Endothelial cell of umbilical vein (primary cell): ENCODE data around the gene KCTD6. TPM values are rescaled to one million over a fixed set of nuclear protein-coding genes. Genes with fewer than 3 reads are reported as not detected.

Experiments used
- BruUV-seq: library from RNA; stranded (reverse); fragments of 400-500 nt; replicated peaks from 2 replicates; lab custom pipeline; 2021; lab: Mats Ljungman, UMichigan
- CTCF ChIA-PET: fragments of 300-600, 350-600 bp; sonication (Branson Sonifier 250); formaldehyde crosslinking; loops from one replicate; lab custom pipeline; 2021; ENCODE audit warnings: antibody characterized with exemption, inconsistent platforms; lab: Charles Lee
- POLR2A ChIA-PET: fragments of 300-600, 350-600 bp; sonication (Branson Sonifier 250); formaldehyde crosslinking; loops from one replicate; lab custom pipeline; 2021; ENCODE audit warnings: antibody characterized with exemption, inconsistent platforms; lab: Charles Lee
- DNase-seq: peaks from one replicate; pipeline ENCODE4 v3.0.0-alpha.2; 2011; ENCODE audit warnings: low read depth, low spot score
- FAIRE-seq: peaks from 2 replicates; lab custom pipeline; 2011; peaks lifted over from hg19 to GRCh38; lab: Jason Lieb, UNC
- H2AFZ ChIP-seq: 2 replicates; pipeline ENCODE4 v1.6.0; 2012; ENCODE audit warnings: low read depth, low read length, control low read depth, inconsistent platforms
- H3K27ac ChIP-seq: 2 replicates; pipeline ENCODE4 v1.5.1; 2011; ENCODE audit warnings: low read depth, mild to moderate bottlenecking, control low read depth, low read length, moderate library complexity; ENCODE audit not compliant: insufficient read depth
- H3K27me3 ChIP-seq, 2 experiments: 2 replicates each; pipeline versions ENCODE4 v1.6.0 to v1.6.1; 2011; ENCODE audit warnings: low read length in 2 of 2, mixed read lengths in 1 of 2; ENCODE audit not compliant: control insufficient read depth in 2 of 2, insufficient read depth in 2 of 2
- H3K36me3 ChIP-seq, 2 experiments: 2 replicates in 1 of 2; 3 replicates in 1 of 2; pipeline ENCODE4 v1.5.1; 2011; ENCODE audit warnings: low read length in 2 of 2, mild to moderate bottlenecking in 1 of 2, moderate library complexity in 1 of 2; ENCODE audit not compliant: control insufficient read depth in 2 of 2, insufficient read depth in 2 of 2; ENCODE audit errors: extremely low read depth in 1 of 2
- H3K4me1 ChIP-seq: 3 replicates; pipeline ENCODE4 v1.5.1; 2011; ENCODE audit warnings: mild to moderate bottlenecking, low read length; ENCODE audit not compliant: control insufficient read depth, insufficient read depth; ENCODE audit errors: extremely low read depth
- H3K4me2 ChIP-seq: 2 replicates; pipeline ENCODE4 v1.6.1; 2011; ENCODE audit warnings: low read length, control low read depth, mixed read lengths; ENCODE audit not compliant: insufficient read depth
- H3K4me3 ChIP-seq, 3 experiments: fragments of 200-600 bp in 1 of 3; sonication (generic), shearing (Covaris generic) in 1 of 3; replicated peaks in 1 of 3; 2 replicates each; pipeline ENCODE4 v1.5.1; 2011 to 2016; ENCODE audit warnings: control low read depth in 3 of 3, low read length in 3 of 3, mild to moderate bottlenecking in 2 of 3, inconsistent platforms in 1 of 3, low read depth in 1 of 3, moderate library complexity in 1 of 3; ENCODE audit not compliant: insufficient read depth in 1 of 3
- H3K79me2 ChIP-seq: 2 replicates; pipeline ENCODE4 v1.6.0; 2012; ENCODE audit warnings: low read length, inconsistent platforms; ENCODE audit not compliant: control insufficient read depth, insufficient read depth
- H3K9ac ChIP-seq: replicated peaks from 2 replicates; pipeline ENCODE3; 2011; ENCODE audit warnings: low read length, control low read depth; ENCODE audit not compliant: insufficient read depth; ENCODE audit errors: extremely low read depth
- H3K9me1 ChIP-seq: replicated peaks from 3 replicates; pipeline ENCODE4 v1.6.0; 2011; ENCODE audit warnings: mild to moderate bottlenecking, low read length; ENCODE audit not compliant: control insufficient read depth, insufficient read depth; ENCODE audit errors: extremely low read depth
- H3K9me3 ChIP-seq: replicated peaks from 2 replicates; pipeline ENCODE4 v1.5.1; 2012; ENCODE audit warnings: low read length, inconsistent platforms; ENCODE audit not compliant: control insufficient read depth, insufficient read depth
- H4K20me1 ChIP-seq: replicated peaks from 2 replicates; pipeline ENCODE3; 2011; ENCODE audit warnings: mild to moderate bottlenecking, low read length; ENCODE audit not compliant: control insufficient read depth, insufficient read depth; ENCODE audit errors: extremely low read depth
- EZH2 ChIP-seq: IDR thresholded peaks from 2 replicates; pipeline ENCODE4 v1.6.1; 2012; ENCODE audit warnings: borderline replicate concordance, low read depth, mild to moderate bottlenecking, moderate library complexity, low read length, inconsistent platforms; ENCODE audit not compliant: severe bottlenecking
- FOS ChIP-seq: IDR thresholded peaks from 2 replicates; pipeline ENCODE4 v1.6.1; 2011; ENCODE audit warnings: mild to moderate bottlenecking, low read length, moderate library complexity, borderline replicate concordance; ENCODE audit not compliant: insufficient read depth
- GATA2 ChIP-seq: IDR thresholded peaks from 2 replicates; pipeline ENCODE4 v1.7.0; 2011; ENCODE audit warnings: low read depth, mild to moderate bottlenecking, moderate library complexity, mixed read lengths, low read length; ENCODE audit not compliant: insufficient read length, insufficient read depth
- JUN ChIP-seq: IDR thresholded peaks from 2 replicates; pipeline ENCODE4 v1.6.1; 2011; ENCODE audit warnings: borderline replicate concordance, low read depth; ENCODE audit not compliant: insufficient read length, insufficient read depth
- MYC ChIP-seq: IDR thresholded peaks from one replicate; pipeline ENCODE4 v1.6.1; 2011; ENCODE audit warnings: mild to moderate bottlenecking, low read depth, low read length
- POLR2A ChIP-seq: IDR thresholded peaks from 2 replicates; pipeline ENCODE4 v1.6.1; 2012; ENCODE audit warnings: low read depth, mild to moderate bottlenecking, control low read depth, low read length
- POLR2AphosphoS5 ChIP-seq: IDR thresholded peaks from 2 replicates; pipeline ENCODE4 v1.6.1; 2012; ENCODE audit warnings: low read depth, mild to moderate bottlenecking, control low read depth, low read length, moderate library complexity; ENCODE audit not compliant: insufficient read depth
- dilution Hi-C: fragments of 300-500 bp; cut with MboI; formaldehyde crosslinking; loops from one replicate; pipeline ENCODE4 v1.15.0; 2019; ENCODE audit warnings: low sequenced_read_pairs; ENCODE audit not compliant: extremely low pct_ligation_motif_present
- intact Hi-C: fragments of 100-400 bp; cut with micrococcal nuclease; formaldehyde crosslinking; loops from one replicate; pipeline ENCODE4 v1.10.0; 2022
- polyA plus RNA-seq, 4 experiments: library from polyadenylated mRNA; depleted of rRNA in 3 of 4; stranded (reverse) in 3 of 4; unstranded in 1 of 4; fragments of >200 nt; gene quantifications; 2 replicates each; pipeline versions ENCODE4 v1.2.1 to v1.2.3, GENCODE V29; 2011 to 2012; ENCODE audit warnings: missing spikeins in 1 of 4
- total RNA-seq: library from RNA; stranded (reverse); gene quantifications from 2 replicates; pipeline ENCODE4 v1.2.3, GENCODE V29; 2021
- TF ChIP-seq, protein P1 (sequence below): IDR thresholded peaks from 2 replicates; pipeline ENCODE4 v1.6.1; 2011; ENCODE audit not compliant: insufficient read depth, insufficient read length
- TF ChIP-seq, protein P2 (sequence below), 2 donors: IDR thresholded peaks; 1 replicate in 1 of 2; 2 replicates in 1 of 2; pipeline ENCODE4 v1.5.1; 2011; ENCODE audit warnings: low read length in 2 of 2, mild to moderate bottlenecking in 2 of 2, moderate library complexity in 2 of 2, control low read depth in 1 of 2, inconsistent platforms in 1 of 2, low read depth in 1 of 2; ENCODE audit not compliant: insufficient read depth in 1 of 2; ENCODE audit errors: extremely low read depth in 1 of 2

Gene KCTD6
- total and polyA plus RNA-seq, 2 donors (not counting 3 experiments of a cell fraction or from before 2014, with no cell fraction given), result 6.4 TPM

DNA sequence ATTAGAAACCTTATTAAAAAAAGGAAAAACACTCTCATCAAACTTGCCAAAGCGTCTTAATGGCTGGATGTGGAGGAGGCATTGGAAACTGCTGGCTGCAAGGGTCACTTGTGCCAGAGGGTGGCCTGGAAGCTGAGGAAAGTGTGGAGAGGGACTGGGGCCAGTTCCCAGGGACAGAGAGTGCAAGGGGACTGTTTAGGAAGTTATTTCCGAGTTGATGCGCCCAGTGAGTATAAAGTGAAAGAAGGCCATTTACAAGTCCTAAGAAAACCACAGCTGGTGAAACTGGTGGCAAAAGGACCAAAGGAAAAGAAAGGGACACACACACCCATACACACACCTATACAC, 7.2 kb upstream of the KCTD6 start:
- H3K36me3 ChIP-seq, result no peaks in the 10 kb centered on the region
- H2AFZ ChIP-seq, result no peak overlapping the region
- no peak overlapping the region for H3K9ac ChIP-seq
- H4K20me1 ChIP-seq, result no peaks in the 10 kb centered on the region
- TF ChIP-seq MYC (no peak), POLR2AphosphoS5 (no peak), POLR2A (no peak), EZH2 (no peak), FOS (no peak), GATA2 (no peak)
- peaks cover 4% of the 10 kb centered on the region for H3K4me1 ChIP-seq
- no peak for FAIRE-seq
- no peak overlapping the region for H3K4me3 ChIP-seq
- CTCF ChIA-PET, result no interaction called here
- no peaks in the 10 kb centered on the region for H3K79me2 ChIP-seq
- H3K9me3 ChIP-seq, result no peaks in the 10 kb centered on the region
- POLR2A ChIA-PET, result no interaction called here
- H3K27me3 ChIP-seq, result peaks cover 5 to 10% of the 10 kb centered on the region in 2 experiments
- H3K9me1 ChIP-seq, result no peaks in the 10 kb centered on the region
- dilution Hi-C loops, result no loop called here
- intact Hi-C loops, result no loop called here
- H3K4me2 ChIP-seq, result no peak overlapping the region
- H3K27ac ChIP-seq, result no peak overlapping the region
- BruUV-seq, result no TSS peak
- DNase-seq, result no peak

DNA sequence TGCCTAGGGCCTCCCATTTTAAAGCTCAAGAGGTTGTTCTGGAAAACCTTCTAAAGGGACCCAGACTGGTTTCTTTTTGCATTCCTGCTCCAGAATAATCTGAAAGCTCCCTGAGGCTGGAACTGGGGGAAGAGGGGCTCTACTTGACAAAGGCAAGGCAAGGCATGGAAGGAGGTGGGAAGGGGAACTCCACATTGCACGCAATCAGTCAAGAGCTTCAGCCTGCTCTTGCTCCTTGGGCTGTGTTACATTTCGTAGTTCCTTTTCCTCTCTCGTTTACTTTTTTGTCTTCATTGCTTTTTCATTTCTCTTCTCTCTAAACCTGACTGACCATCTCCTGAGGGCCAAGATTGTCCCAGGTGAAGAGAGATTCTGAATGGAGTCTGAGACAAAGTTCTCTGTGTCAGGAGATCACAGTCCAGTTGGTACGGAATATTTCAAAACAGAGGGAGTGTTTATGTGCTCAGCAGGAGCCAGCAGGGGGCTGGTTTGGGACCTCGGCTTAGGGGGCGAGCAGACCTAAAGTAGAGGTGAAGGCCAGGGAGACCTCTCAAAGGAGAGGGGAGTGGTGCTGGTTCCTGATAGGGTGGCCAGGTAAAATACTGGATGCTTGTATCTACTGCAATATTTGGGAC, 6.0 kb upstream of the KCTD6 start:
- peaks cover 4% of the 10 kb centered on the region for H3K4me1 ChIP-seq
- DNase-seq (no peak), FAIRE-seq (no peak)
- no TSS peak for BruUV-seq
- intact Hi-C loops, result no loop called here
- H3K4me2 ChIP-seq, result no peak overlapping the region
- CTCF ChIA-PET, result interaction anchor here (2.4 kb wide), 1 partner anchor 22 kb away, joined by 14 read pairs; no protein-coding TSS in a partner anchor
- no peak overlapping the region for H3K4me3 ChIP-seq
- H3K27ac ChIP-seq, result no peak overlapping the region
- H3K9me3 ChIP-seq, result no peaks in the 10 kb centered on the region
- dilution Hi-C loops, result no loop called here
- H3K27me3 ChIP-seq, result peaks cover 5 to 10% of the 10 kb centered on the region in 2 experiments
- H3K79me2 ChIP-seq, result no peaks in the 10 kb centered on the region
- H3K9ac ChIP-seq, result no peak overlapping the region
- H4K20me1 ChIP-seq, result no peaks in the 10 kb centered on the region
- TF ChIP-seq JUN, result no peak
- TF ChIP-seq, protein P1, sequence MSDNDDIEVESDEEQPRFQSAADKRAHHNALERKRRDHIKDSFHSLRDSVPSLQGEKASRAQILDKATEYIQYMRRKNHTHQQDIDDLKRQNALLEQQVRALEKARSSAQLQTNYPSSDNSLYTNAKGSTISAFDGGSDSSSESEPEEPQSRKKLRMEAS, result no peak
- TF ChIP-seq FOS, result no peak
- TF ChIP-seq GATA2, result no peak
- TF ChIP-seq, protein P2, sequence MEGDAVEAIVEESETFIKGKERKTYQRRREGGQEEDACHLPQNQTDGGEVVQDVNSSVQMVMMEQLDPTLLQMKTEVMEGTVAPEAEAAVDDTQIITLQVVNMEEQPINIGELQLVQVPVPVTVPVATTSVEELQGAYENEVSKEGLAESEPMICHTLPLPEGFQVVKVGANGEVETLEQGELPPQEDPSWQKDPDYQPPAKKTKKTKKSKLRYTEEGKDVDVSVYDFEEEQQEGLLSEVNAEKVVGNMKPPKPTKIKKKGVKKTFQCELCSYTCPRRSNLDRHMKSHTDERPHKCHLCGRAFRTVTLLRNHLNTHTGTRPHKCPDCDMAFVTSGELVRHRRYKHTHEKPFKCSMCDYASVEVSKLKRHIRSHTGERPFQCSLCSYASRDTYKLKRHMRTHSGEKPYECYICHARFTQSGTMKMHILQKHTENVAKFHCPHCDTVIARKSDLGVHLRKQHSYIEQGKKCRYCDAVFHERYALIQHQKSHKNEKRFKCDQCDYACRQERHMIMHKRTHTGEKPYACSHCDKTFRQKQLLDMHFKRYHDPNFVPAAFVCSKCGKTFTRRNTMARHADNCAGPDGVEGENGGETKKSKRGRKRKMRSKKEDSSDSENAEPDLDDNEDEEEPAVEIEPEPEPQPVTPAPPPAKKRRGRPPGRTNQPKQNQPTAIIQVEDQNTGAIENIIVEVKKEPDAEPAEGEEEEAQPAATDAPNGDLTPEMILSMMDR (IDR thresholded peaks at IDR 0.05; ENCODE audit: extremely low read depth in 1 of 2, insufficient read depth in 1 of 2, low read depth in 1 of 2, low read length in 2 of 2), result no peak
- TF ChIP-seq POLR2AphosphoS5, result no peak
- no peak for TF ChIP-seq EZH2
- TF ChIP-seq POLR2A, result no peak
- no peak for TF ChIP-seq MYC
- POLR2A ChIA-PET, result no interaction called here
- no peaks in the 10 kb centered on the region for H3K36me3 ChIP-seq
- no peaks in the 10 kb centered on the region for H3K9me1 ChIP-seq
- no peak overlapping the region for H2AFZ ChIP-seq
